Astrocyte of the hippocampus (primary cell): ENCODE results near the gene MPPED1.

ENCODE experiments used
- DNase-seq: peaks from one replicate; pipeline ENCODE4 v3.0.0; 2011; ENCODE audit warnings: low read depth, low spot score

The MPPED1 gene

DNA sequence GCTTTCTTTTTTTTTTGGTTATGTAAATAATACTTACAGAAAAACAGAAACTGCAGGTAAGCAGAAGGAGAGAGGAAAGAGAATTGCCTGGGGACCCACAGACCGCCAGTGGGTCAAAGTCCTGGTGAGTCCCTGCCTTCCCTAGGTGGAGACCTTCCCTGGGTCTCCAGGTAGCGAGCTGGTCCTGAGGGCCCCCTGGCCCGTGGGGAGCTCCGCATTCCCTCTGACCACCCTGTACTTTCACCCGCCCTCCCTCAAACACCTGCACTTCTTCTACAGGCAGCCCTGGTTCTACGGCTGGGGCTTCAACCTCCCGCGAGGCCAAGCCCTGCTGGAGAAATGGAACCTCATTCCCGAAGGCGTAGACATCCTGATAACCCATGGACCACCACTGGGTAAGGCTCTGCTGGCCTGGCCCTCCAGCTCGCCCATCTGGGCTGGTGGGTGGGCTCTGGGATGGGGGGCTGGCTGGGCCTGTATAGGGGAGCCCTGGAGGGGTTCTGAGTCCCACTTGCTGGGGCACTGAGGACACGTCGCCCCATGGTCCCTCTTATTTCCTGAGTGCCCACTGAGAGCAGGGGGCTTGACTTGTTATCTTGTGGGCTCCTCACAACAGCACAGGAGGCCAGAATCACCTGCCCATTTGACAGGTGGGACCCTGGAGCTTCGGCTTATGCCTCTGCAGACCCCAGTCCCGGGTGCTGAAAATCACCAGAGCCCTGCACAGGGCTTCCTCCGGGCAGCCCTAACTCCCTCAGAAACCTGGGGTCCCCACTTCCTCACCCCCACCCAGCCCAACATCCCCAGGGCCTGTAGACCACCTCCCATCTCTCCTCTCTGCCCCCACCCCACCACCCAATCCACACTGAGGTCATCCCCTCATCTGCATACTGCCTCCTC is 86.4 kb downstream of the MPPED1 start:
- DNase-seq: no peak

DNA sequence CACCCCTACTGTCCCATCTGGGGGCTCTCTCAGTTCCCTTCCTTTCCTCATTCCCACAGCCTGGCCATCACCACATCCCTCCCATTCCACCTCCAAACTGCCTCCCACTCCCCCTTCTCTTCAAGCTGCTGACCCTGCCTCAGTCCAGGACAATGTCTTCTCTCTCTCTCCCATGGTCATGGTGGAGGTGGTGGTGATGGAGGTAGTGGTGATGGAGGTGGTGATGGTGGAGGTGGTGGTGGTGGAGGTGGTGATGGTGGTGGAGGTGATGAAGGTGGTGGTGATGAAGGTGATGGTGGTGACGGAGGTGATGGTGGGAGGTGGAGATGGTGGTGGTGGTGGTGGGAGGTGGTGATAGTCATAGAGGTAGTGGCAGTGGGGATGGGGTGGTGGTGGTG is 87.0 kb downstream of the MPPED1 start:
- DNase-seq: no peak

DNA sequence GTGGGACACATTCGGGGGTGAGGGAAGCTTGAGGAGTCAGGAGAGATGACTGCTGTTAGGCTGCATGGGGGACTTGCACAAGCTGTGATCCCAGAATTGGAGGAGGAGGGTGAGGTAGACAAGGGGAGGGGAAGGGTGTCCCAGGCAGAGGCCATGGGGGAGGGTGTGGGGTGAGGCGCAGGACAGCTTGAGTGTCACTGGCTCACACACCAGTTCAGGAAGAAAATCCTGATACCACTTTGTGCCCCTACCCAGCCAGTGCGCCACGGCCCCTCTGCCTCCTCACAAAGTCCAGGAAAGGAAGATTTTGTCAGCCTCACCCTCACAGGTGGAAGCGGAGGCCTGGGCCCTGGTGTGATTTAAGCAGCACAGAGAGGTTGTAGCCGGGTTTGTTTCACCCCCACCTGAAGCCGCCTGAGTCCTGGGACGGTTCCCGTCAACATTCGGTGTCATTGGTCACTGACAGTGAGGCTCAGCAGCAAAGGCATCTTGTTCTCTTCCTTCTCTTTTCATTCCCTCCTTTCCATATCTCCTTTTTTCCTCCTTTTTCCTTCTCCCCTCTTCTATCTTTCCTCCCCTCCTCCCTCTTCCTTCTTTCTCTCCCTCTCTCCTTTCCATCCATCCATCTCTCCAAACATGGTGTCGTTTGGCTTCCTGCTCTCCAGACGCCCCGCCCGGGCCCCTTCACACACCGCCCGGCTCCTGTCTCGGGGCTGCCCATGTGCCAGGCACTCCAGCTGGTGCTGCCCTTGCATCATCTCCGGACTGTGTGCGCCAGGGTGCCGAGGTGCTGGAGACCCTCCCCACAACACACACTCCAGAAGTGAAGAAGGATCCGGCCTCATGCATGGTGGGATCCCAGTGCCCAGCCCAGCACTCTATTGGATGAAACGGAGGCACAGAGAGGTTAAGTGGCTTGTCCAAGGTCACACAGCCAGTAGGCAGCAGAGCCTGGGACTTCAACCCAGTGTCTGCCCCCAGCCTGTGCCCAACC is 89.3 kb downstream of the MPPED1 start:
- DNase-seq: no peak

DNA sequence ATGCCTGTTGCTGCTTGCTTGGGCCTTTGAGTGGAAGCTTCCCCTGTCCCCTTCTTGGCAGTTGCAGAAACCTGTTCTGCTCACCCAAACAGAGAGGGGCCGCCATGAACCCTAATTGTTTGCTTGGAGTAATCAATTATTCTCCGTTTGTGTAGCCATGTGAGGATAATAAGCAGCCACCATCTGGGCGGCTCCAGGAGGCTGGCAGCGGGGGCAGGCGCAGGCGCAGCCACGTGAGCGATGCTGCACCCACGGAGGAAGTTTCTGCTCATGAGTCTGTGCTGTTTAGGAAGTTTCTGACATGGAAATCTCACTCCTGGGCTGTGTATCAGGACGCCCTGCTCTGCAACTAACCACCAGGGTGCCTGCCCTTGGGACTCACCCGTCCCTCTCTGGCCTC is 90.1 kb downstream of the MPPED1 start:
- no peak for DNase-seq

DNA sequence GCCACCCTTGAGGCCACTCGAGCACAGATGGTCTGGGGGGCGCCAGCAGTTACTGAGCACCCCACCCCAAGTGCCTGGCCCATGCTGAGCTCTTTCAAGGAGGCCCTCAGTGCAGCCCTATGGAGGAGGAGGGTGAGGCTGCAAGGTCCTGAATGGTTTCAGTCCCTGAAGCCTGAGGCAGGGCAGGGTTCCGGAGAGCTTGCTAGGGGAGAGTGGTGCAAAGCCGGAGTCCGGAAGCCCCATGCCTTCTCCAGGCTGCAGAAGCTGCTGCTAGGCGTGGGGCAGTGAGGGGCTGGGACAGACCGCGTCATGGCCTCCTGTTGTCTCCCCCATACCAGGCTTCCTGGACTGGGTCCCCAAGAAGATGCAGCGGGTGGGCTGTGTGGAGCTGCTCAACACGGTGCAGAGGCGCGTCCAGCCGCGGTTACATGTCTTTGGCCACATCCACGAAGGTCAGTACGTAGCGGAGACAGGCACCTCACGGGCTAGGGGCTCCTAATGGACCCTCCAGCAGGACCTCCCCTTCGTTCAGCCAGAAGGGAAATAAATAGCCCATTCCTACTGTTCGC is 90.6 kb downstream of the MPPED1 start:
- DNase-seq: no peak

DNA sequence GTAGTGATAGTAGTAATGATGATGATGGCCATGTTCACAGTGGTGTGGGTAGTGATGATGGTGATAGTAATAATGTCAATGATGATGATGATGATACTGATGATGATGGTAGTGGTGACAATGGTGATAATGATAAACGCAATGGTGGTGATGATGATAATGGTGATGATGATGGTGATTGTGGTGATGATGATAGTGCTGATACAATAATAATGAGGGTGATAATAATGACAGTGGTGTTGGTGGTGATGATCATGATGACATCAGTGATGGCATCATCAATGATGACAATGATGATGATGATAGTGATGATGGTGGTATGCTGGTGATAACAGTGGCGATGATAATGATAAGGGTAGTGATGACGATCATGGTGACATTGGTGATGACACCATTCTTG is 92.3 kb downstream of the MPPED1 start:
- DNase-seq: no peak

DNA sequence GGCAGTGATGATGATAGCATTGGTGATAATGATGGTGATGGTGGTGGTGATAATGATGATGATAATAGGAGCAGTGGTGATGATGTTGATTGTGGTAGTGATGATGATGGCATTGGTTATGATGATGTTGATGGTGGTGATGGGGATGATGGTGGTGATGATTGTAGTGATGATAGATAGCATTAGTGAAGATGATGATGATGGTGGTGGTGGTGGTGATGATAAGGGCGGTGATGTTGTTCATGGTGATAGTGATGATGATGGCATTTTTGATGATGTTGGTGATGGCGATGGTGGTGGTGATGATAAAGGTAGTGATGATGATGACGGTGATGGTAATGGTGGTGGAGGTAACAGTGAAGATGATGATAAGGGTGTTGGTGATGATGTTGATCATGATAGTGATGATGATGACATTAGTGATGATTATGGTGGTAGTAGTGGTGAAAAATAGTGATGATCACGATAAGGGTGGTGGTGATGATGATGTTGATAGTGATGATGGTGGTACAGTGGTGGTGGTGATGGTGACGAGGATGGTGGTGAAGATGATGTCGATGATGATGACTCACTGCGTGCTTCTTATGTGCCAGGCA is 93.0 kb downstream of the MPPED1 start:
- DNase-seq: no peak

DNA sequence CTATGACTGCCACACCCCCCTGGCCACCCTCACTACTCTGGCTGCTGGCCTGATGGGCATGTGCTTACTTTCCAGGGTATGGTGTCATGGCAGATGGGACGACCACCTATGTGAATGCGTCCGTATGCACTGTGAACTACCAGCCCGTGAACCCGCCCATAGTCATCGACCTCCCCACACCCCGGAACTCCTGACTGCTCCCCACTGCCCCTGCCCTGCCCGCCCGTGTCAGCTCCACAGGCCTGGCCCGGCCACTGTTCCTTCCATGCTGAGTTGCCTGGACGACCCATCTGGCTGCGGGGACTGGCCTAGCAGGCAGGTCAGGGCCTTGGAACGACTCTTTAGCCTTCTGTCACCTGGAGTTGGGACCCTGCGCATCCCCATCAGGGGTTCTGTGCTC is 93.6 kb downstream of the MPPED1 start:
- no peak for DNase-seq

DNA sequence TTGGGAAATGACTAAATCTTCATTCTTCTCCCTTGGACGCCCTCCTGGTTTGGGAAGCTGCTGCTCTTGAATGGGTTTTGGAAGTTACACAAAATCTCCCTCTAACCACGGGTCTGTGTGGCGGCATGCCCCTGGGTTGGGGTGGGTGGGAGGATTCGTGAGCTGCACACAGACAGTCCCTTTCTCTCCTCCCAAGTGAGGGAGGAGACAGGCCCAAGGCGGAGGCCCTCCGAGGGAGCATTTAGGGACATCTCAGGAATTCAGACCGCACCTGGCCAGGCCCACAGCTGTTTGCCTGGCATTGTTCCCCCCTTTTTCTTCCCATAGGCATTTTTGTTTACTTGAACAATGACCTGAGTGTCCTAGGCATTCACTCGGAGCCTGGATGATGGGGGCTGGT is 94.1 kb downstream of the MPPED1 start:
- DNase-seq: no peak

DNA sequence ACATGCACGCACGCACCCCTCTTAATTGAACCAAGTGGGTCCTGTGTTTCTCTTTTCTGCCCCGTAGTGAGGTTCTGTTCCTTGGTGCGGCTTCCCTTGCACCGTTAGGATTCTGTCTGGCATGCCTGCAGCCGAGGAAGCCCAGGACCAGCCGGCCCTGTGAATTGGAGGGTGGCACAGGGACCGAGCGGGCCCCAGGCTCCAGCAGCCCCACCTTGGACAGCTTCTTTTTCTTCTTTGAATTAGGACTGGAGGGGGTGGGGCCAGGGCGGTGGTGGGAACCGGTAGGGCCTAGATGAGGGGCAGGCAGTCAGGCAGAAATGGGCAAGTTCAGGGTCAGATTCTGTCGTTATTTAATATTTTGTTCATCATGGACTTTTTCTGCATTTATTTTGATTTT is 94.7 kb downstream of the MPPED1 start:
- no peak for DNase-seq

DNA sequence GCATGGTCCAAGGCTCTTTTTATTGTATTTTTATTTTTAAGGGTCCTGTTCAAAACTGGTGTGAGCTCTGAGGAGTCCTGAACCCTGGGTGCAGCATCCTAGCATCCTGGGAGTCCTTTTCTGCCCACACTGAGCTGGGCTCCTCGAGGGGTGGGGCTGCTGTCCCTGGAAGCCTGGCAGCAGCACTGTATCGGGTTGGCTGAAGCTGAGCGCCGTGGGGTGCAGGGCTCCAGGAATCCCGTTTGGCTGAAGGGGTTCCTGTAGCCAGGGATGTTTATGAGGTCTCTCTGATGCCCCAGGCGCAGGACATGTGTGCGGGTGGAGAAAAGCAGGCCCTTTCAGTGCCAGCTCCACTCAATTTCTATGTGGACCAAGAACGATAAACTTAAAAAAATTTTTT is 95.4 kb downstream of the MPPED1 start:
- no peak for DNase-seq

DNA sequence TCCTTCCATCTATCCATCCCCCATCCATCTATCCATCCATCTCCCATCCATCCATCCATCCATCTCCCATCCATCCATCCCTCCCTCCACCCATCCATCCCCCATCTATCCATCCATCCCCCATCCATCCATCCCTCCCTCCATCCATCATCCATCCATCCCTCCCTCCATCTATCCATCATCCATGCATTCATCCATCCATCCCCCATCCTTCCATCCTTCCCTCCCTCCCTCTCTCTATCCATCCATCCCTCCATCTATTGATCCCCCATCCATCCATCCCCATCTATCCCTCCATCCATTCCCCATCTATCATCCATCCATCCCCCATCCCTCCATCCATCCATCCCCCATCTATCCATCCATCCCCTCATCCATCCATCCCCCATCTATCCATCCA is 96.7 kb downstream of the MPPED1 start:
- DNase-seq: no peak

DNA sequence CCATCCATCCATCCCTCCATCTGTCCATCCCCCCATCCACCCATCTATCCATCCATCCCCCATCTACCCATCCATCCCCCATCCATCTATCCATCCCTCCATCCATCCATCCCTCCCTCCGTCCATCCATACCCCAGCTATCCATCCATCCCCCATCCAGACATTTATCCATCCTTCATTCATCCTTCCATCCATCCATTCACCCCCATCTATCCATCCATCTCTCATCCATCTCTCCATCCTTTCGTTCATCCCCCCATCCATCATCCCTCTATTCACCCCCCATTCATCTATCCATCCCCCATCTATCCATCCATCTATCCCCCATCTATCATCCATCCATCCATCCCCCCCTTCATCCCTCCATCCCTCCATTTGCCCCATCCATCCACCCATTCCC is 97.5 kb downstream of the MPPED1 start:
- no peak for DNase-seq

DNA sequence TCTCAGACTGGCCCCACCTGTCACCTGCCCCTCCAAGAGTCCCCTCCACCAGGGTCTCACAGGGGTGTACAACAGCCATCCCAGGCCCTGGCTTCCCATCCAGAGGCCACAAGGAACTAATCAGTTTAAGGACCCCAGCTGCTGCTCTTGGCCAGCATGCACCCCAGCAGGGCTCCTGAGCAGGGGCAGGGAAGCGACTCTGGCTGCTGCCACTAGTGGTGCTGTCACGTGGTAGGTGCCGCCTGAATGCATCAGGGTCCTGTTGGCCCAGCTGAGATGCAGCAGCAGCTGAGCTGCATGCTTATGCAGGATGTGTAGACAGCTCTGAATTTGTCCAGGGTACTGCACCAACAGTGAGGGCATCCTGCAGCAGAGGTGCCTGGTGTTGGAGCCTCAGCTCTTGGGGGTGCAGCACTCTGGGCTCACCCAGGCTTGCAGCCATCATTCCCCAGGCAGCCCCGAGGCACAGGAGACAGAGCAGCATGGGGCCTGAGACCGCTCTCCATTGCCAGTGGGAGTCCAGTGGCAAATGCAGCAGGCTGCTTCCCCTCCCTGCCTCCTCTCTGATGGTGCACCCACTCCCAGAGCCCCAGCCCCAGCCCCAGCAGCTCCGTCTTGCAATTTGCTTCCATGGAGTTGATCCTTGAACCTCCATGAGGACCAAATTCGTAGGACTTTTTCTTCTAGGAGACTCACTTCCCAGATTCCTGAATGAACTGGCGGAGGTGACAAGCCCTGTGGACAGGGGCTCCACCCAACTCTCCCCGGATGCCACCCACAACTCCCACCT is 98.7 kb downstream of the MPPED1 start:
- DNase-seq: no peak

DNA sequence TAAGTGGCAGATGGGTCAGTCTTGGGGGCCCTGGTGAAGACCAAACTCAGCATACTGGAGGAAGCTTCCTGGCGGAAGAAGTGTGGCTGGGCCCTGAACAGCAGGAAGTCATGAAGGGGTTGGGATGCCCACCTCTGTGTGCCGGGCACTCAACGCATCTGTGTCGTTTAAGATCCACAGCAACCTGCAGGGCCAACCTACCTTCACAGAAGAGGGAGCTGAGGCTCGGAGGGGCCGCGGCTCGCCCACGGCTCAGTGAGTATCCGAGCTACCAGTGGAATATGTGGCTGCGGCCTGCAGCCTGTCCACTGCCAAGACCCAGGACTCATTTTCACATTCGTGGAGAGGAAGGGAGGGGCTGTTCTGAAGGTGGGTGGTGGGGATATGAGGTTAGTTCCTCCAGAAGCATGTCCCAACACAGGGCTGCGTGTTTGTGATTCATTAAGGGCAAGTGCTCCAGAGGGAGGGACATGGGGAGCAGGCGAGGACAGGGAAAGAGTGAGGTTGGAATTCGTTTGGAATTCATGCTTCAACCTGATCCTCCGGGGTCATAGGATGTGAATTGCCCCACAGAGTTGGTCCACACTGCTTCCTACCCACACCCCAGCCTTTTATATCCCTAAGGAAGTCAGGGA is 99.6 kb downstream of the MPPED1 start:
- no peak for DNase-seq

DNA sequence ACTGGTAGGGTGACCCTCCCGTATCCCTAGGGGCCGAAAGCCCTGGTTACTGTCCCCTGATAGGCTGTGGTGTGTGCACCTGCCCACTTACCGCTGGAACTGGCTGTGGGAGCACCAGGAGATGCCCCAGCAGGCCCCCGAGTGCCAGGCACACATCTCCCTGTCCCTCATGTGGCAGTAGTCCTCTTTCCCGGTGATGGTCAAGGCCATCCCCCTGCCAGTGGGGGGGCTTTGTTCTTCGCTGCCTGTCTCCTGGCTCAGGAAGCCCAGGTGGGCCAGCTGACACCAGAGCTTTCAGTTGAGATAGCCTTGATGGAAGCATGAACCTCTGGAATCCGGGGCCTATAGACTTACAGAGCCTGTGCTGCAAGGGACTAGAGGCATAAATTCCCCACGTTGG is 100.5 kb downstream of the MPPED1 start:
- DNase-seq: no peak

DNA sequence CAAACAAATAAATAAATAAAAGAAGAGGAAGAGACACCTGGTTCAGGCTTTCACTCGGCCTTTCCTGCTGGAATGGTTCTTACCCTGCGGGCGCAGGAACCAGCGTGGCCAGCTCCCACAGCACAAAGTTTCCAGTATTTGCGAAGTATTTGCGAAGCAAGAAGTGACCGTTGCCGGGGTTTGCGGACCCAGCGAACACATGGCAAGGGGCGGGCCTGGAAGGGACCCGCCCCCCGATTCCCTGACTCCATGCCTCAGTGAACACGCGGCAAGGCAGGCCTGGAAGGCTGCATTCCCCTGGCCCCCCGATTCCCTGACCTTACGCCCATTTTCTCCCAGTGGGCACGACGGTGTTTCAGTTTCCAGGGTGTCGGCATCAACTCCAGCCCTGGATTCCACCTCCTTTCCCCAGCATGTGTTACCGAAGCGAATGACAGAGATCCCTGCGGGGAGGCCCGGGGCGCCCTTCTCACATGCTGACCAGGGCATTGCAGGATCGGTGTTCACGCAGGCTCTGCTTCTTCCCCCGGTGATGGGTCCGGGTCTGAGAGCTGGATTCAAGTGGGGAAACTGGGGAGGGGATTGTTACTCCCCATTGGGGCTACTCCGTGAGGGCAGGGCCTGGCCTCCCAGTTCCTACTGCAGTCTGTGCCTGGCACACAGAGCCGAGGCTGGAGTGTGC is 102.8 kb downstream of the MPPED1 start:
- no peak for DNase-seq

DNA sequence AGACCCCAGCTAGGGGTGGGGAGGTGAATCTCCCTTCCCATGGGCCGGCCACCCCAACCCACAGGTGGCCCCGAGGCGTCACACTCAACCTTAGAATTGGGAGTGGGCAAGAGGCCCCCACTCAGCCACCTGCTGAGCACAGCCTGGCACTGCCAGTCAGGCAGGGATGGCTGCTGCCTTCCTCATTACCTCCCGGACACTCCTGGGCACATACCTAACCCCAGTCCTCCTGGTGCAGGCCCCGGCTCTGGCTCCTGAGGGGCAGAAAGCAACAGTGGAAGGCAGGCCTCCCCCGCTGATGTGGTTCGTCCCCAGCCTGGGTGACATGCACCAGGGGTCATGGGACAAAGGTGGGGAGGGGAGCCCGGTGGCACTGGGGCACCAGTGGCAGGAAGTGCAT is 103.6 kb downstream of the MPPED1 start:
- DNase-seq: no peak

DNA sequence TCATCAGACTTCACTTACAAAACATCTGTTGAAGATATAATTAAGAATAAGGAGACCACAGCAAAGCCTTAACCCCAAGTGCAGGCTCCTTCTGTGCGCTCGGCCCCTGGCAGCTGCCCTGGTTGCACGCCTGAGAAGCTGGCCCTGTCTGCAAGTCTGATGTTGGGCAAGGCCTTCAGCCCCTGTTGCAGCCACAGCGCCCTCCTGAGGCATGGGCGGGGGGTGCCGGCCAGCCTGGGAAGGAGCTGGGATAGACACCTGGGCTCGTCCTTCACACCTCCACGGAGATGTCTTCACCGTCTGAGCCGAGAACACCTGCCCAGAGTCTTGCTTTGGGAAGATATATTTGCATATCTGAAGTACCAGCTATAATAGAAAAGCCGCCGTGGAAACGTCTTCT is 104.1 kb downstream of the MPPED1 start:
- DNase-seq: no peak

DNA sequence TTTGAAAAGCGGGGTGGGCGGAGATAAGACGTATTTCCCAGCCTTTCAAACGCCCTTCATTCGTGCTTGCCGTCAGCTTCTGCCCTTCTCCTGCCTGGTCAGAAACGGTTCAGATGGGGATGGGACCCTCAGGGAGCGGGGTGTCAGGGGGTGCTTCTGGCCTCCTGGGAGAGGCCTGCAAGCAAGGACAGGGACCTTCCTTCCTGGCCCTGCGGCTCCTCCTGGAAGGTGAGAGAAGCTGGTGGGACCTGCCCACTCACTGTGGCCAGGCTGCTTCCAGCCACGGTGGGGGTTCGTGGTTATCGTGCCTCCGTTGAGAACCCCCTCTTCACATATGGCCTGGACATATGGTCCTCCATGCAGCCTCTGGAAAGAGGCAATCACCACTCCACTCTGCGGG is 104.6 kb downstream of the MPPED1 start:
- no peak for DNase-seq
